Stimulated activated CD8-positive, alpha-beta memory T cell treated with anti-CD3 and anti-CD28 coated beads, Interleukin-12 subunit alpha, Interleukin-12 subunit beta, amount 100 ng/mL, for 1 hour (primary cell): ENCODE data around the gene FAM237B.
"Not testable (repeated sequence)": the region's sequence is repeated elsewhere in the genome, so short reads cannot be mapped to it uniquely, and the experiment has no call there.

Experiments used
- DNase-seq: peaks from one replicate; pipeline ENCODE4 v3.0.0-alpha.2; 2020; ENCODE audit warnings: low read depth

Gene FAM237B

GRCh38 chr7:90320801-90321494, at the start of gene FAM237B:
TSS of gene FAM237B (minus strand) at chr7:90321304. CDS start at chr7:90319748, 1,556 bp downstream.
- DNase-seq, result no peak

DNA sequence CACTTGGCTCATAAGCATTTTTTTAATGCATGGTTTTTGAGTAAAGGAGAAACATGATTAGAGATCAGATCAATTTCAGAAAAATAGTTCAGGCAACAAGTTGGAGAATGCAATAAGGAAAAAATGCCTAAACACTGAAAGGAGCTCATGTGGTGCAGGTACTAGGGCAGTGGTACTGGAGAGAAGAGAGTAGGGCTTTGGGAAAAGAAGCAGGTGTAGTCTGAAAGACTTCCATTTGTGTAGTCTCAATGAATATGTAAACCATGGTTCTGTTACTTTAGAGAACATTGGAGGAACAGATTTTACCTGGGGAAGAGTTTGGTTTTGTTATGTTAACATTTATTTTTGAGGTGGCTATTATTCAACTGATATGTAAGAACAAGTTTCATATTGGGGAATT, 30.9 kb upstream of the FAM237B start:
- no peak for DNase-seq

- DNase-seq, result not testable (repeated sequence)
These were observed 28.9 kb upstream of the FAM237B start for GRCh38 chr7:90350032-90350431.

DNA sequence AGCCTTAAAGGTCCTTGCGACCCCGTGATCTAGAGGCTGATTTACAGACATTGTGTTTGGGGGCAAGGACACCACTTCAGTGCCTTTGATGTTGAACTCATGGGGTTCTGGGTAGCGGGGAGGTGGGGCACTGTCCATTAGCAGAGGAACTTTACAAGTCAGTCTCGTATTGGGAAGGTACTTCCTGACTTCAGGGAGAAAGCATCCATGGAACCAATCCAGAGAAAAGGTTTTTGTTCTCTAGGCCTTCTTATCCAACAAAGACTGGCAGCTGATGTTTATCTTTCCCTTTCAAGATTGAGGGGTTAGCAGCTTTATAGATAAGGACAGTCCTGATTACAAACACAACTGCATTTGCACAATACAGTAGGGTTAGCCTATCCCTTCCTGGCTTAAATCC, 28.2 kb upstream of the FAM237B start:
- DNase-seq, result no peak

DNA sequence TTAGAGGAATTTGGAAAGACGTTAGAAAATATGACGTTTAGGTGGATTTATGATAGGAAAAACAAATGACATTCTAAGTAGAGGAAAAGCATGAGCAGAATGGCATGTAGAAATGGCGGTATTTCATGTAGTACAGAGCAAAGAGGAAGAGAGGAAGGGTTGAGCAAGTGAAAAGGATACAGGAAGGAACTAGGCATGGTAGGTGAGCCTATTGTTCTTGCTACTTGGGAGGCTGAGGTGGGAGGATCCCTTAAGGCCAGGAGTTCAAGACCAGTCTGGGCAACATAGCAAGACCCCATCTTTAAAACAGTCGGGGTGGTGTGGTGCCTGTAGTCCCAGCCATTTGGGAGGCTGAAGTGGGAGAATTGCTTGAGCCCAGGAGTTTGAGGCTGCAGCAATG, 26.7 kb upstream of the FAM237B start:
- DNase-seq, result no peak

DNA sequence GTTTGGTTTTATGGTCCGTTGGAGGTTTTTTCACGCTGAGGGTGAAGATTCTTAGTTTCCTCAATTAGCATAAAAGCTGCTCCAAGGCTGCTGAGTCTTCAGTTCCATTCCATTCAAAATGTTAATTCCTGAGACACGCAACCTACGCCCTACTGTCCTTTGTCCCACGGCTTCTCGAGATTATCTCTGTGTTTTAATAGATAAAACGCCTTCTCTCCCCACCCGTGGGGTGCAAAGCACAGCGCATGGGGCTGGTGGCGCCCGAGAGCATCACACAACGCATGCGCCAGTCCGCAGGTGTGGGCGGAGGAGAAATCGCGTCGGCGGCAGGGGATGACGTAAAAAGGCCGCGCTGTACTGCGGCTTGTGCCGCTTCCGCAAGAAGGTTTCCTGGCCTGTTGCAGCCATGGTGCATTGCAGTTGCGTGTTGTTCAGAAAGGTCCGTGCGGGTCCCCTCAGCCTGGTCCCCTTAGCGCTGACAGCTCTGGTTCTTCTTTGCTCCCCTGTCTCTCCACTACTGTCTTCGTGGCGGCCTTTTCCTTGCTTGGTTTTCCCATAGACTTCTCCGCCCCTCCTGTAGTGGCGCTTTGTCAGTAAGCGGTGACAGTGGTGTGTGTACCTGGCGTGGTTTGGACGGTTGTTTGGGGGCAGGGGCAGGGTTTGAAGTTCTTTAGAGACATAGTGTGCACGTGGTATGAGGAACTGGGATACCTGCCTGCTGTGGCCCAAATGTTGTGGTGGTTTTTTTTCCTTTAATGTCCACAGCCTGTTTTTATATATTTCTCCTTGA, 25.4 kb upstream of the FAM237B start, which contains the start of gene GTPBP10:
Gene GTPBP10, plus strand, starts transcription at position 381 of the 790 bp plus-strand sequence. Its CDS starts 26 bp downstream, at position 407.
- peak; percentile 95 for DNase-seq

DNA sequence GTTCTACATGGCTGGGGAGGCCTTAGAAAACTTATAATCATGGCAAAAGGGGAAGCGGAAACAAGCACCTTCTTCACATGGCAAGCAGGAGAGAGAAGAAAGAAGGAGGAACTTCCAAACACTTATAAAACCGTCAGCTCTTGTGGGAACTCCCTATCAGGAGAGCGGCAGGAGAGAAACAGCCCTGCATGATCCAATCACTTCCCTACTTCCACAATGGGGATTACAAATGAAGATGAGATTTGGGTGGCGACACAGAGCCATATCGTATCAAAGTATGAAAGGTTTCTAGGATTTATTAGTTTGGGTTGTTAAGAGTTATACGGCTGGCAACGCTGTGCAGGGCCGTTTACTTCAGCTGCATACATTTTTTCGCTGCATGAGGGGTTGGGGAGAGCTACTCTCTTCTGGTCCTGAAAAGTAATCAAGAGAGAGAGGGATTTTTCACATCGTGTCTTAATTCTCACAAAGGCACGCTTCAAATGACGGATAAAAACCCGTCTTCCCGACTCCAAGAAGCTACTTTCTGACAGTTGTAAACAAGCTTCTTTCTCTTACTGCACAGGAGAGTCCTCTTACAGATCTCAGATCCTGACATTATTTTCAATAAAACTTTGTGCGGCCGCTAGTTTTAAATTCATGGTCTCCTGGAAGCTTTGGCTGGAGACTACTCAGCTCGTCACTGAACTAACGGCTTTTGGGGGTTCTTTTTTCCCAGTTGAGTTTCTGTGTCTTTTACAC, 24.7 kb upstream of the FAM237B start:
- DNase-seq, result no peak

GRCh38 chr7:90345016-90345415, 23.9 kb upstream of the FAM237B start:
- DNase-seq, result no peak

DNA sequence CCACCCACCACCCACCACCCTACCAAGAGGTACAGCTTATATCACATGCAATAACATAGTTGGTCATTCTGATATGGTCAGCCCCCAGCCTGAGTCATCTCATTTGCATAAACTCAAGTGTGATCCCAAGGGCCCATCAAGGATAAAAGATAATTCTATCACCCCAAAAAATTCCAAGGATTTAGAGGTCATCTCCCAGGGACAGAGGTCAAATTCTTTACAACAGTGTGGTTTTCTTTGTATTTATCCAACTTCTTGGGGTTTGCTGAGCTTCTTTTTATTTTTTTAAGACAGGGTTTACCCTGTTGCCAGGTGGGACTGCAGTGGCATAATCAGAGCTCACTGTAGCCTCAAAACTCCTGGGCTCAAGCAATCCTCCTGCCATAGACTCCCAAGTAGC, 16.0 kb upstream of the FAM237B start:
- no peak for DNase-seq

GRCh38 chr7:90334926-90335325, 13.8 kb upstream of the FAM237B start:
- not testable (repeated sequence) for DNase-seq

- DNase-seq, result no peak
These were observed 13.2 kb upstream of the FAM237B start for GRCh38 chr7:90334193-90334843.

DNA sequence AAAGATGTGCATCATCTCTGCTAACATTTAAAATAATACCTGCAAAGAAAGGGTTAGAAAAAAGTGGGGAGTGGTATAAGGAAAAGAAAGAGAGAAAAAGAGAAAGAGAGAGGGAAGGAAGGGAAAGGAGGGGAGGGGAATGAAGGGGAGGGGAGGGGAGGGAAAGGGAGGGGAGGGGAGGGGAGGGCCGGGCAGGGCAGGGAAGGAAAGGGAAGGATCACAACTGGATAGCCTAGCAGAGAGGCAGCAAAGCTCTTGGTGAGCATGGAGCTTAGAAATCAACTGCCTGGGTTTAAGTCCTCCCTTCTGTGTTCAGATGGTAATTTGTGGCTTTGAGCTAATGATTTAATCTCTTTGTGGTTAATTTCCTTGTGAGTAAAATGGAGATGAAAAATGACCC, 5.4 kb upstream of the FAM237B start:
- no peak for DNase-seq

GRCh38 chr7:90322837-90323236, 1.7 kb upstream of the FAM237B start:
- no peak for DNase-seq

DNA sequence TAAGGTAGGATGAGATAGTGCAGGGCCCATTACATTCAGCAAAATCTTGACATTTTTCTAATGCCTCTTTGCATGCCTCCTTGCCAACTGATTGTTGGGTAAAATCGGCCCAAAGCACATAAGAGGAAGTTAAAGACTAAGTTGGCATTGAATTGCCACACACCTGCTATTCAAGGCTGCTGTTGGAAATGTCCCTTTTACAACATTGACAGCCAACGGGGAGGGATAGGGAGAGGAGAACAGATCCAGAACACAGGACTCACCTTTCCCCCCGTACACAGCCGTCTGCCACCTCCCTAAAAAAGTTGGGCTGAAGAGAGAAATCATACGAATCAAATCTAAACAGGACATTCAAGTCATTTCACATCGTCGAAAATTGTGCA, 695 bp downstream of the FAM237B start:
- no peak for DNase-seq

- no peak for DNase-seq
These were observed 1.1 kb downstream of the FAM237B start for GRCh38 chr7:90320014-90320413.

GRCh38 chr7:90313907-90314306, 7.2 kb downstream of the FAM237B start:
- DNase-seq, result no peak

GRCh38 chr7:90312745-90313144, 8.4 kb downstream of the FAM237B start:
- DNase-seq, result no peak

DNA sequence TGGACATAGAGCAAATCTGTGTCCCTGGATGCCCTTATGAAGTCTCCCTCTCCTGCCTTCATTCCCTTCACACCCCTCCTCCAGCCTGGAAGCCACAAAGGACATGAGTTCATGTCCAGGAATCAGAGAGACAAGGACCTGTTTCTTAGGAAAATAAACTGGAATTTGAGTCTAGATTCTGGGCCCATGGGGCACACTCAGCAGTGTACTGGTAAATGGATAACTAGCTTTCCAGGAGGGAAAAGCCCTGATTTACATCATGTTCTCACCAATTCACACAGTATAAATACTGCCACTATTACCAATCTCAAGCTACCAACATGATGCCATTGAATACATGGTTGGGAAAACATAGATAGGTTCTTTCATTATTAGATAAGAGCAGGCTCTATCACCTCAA, 9.9 kb downstream of the FAM237B start:
- no peak for DNase-seq

- no peak for DNase-seq
These were observed 11.2 kb downstream of the FAM237B start for GRCh38 chr7:90309872-90310271.

GRCh38 chr7:90303241-90303640, 17.9 kb downstream of the FAM237B start:
- no peak for DNase-seq

- DNase-seq, result no peak
These were observed 22.7 kb downstream of the FAM237B start for GRCh38 chr7:90298145-90299038.
